ENCODE data around the gene PDGFC. TPM values are rescaled to one million over a fixed set of nuclear protein-coding genes. Genes with fewer than 3 reads are reported as not detected.

PDGFC gene
- total and polyA plus RNA-seq, 2 donors (not counting 3 experiments of a cell fraction or from before 2014, with no cell fraction given) = 2.7 to 5.3 TPM

DNA sequence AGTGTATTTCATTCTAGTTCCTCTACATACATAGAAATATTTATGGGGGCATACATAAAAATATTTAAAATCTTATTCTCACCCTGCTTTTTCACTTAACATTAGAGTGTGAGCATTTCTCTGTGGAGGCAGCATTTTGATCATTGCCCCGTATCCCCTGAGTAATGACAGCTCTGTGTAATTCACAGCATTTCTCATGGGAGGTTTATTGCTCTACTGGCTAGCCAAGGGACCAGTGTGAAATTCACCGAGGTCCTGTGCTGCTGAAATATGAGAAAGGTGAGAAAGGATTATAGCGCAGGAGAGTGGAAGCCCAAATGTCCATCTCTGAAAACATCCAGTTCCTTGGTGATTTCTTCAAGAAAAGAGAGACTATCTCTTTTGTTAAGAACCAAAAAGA lies 22.9 kb downstream of the PDGFC start:
- peaks cover 2% of the 10 kb centered on the region for H3K79me2 ChIP-seq (ENCODE audit: control insufficient read depth, insufficient read depth, low read length)
- DNase-seq (ENCODE audit: low read depth, low spot score) (peak; percentile 32), FAIRE-seq (no peak)
- TSS peak; percentile 15 for BruUV-seq (replicated peaks)
- no peaks in the 10 kb centered on the region for H4K20me1 ChIP-seq (replicated peaks; ENCODE audit: control insufficient read depth, extremely low read depth, insufficient read depth, low read length)
- TF ChIP-seq FOS (IDR thresholded peaks at IDR 0.05; ENCODE audit: borderline replicate concordance, insufficient read depth, low read length) = no peak
- TF ChIP-seq, protein P1, sequence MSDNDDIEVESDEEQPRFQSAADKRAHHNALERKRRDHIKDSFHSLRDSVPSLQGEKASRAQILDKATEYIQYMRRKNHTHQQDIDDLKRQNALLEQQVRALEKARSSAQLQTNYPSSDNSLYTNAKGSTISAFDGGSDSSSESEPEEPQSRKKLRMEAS (IDR thresholded peaks at IDR 0.05; ENCODE audit: insufficient read depth, insufficient read length) = no peak
- TF ChIP-seq, protein P2, sequence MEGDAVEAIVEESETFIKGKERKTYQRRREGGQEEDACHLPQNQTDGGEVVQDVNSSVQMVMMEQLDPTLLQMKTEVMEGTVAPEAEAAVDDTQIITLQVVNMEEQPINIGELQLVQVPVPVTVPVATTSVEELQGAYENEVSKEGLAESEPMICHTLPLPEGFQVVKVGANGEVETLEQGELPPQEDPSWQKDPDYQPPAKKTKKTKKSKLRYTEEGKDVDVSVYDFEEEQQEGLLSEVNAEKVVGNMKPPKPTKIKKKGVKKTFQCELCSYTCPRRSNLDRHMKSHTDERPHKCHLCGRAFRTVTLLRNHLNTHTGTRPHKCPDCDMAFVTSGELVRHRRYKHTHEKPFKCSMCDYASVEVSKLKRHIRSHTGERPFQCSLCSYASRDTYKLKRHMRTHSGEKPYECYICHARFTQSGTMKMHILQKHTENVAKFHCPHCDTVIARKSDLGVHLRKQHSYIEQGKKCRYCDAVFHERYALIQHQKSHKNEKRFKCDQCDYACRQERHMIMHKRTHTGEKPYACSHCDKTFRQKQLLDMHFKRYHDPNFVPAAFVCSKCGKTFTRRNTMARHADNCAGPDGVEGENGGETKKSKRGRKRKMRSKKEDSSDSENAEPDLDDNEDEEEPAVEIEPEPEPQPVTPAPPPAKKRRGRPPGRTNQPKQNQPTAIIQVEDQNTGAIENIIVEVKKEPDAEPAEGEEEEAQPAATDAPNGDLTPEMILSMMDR (IDR thresholded peaks at IDR 0.05; ENCODE audit: extremely low read depth in 1 of 2, insufficient read depth in 1 of 2, low read depth in 1 of 2, low read length in 2 of 2) = no peak
- TF ChIP-seq POLR2AphosphoS5 (IDR thresholded peaks at IDR 0.05; ENCODE audit: insufficient read depth, low read depth, low read length) = no peak
- no peak for TF ChIP-seq MYC (IDR thresholded peaks at IDR 0.05; ENCODE audit: low read depth, low read length)
- no peak for TF ChIP-seq POLR2A (IDR thresholded peaks at IDR 0.05; ENCODE audit: low read depth, low read length)
- no peak for TF ChIP-seq EZH2 (IDR thresholded peaks at IDR 0.05; ENCODE audit: borderline replicate concordance, low read depth, low read length, severe bottlenecking)
- no peak for TF ChIP-seq JUN (IDR thresholded peaks at IDR 0.05; ENCODE audit: borderline replicate concordance, insufficient read depth, insufficient read length, low read depth)
- TF ChIP-seq GATA2 (IDR thresholded peaks at IDR 0.05; ENCODE audit: insufficient read depth, insufficient read length, low read depth, low read length) = no peak
- peak overlapping the region; percentile 34 for H3K9ac ChIP-seq (replicated peaks; ENCODE audit: extremely low read depth, insufficient read depth, low read length)
- dilution Hi-C loops (cut with MboI; ENCODE audit: extremely low pct_ligation_motif_present, low sequenced_read_pairs) (no loop called here), intact Hi-C loops (cut with micrococcal nuclease) (loop anchor here (1.0 to 5.0 kb wide), 7 partner anchors 17 to 1224 kb away; partner anchors contain the start of gene GASK1B)
- no peak overlapping the region for H3K4me3 ChIP-seq (replicated peaks in 1 of 3; ENCODE audit: insufficient read depth in 1 of 3, low read depth in 1 of 3, low read length in 3 of 3)
- peak overlapping the region; percentile 52 for H3K27ac ChIP-seq (ENCODE audit: insufficient read depth, low read depth, low read length)
- no peaks in the 10 kb centered on the region for H3K9me1 ChIP-seq (replicated peaks; ENCODE audit: control insufficient read depth, extremely low read depth, insufficient read depth, low read length)
- no peaks in the 10 kb centered on the region for H3K36me3 ChIP-seq (ENCODE audit: control insufficient read depth in 2 of 2, extremely low read depth in 1 of 2, insufficient read depth in 2 of 2, low read length in 2 of 2)
- H3K9me3 ChIP-seq (replicated peaks; ENCODE audit: control insufficient read depth, insufficient read depth, low read length) = no peaks in the 10 kb centered on the region
- peaks cover 51% of the 10 kb centered on the region for H3K4me1 ChIP-seq (ENCODE audit: control insufficient read depth, extremely low read depth, insufficient read depth, low read length)
- POLR2A ChIA-PET = no interaction called here
- CTCF ChIA-PET = interaction anchor here (0.9 to 7.5 kb wide), 4 partner anchors 9 to 473 kb away, joined by 4 to 72 read pairs (median 28); partner anchors contain the start of gene PDGFC
- H3K27me3 ChIP-seq (ENCODE audit: control insufficient read depth in 2 of 2, insufficient read depth in 2 of 2, low read length in 2 of 2) = no peaks in the 10 kb centered on the region
- H3K4me2 ChIP-seq (ENCODE audit: insufficient read depth, low read length) = peak overlapping the region; percentile 60
- no peak overlapping the region for H2AFZ ChIP-seq (ENCODE audit: low read depth, low read length)

All from endothelial cell of umbilical vein (primary cell).